GM19023 (cell line): ENCODE measurements around the gene ZCRB1.

Experiments
- ATAC-seq: cut with Tn5 transposase; IDR thresholded peaks from one replicate; pipeline ENCODE4 v1.9.1; 2021; ENCODE audit warnings: mild to moderate bottlenecking, moderate library complexity; ENCODE audit not compliant: unreplicated experiment

ZCRB1 gene

DNA sequence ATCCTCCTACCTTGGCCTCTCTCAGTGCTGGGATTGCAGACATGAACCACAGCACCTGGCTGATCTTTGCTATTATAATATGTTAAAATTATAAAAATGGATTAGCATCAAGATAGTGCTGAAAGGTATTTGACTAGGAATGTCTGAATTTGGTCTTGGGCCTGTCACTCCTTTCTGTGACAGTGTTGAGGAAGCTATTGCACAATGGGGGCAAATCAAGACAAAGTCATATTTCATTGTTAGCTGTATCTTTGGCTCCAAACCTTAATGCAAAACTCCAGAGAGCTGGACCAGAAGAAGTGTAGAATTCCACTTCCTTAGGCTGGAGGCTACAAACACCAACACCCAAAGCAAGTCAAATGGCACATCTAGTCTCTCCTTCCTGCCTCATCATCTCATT lies 42.2 kb downstream of the ZCRB1 start:
- ATAC-seq = no peak

DNA sequence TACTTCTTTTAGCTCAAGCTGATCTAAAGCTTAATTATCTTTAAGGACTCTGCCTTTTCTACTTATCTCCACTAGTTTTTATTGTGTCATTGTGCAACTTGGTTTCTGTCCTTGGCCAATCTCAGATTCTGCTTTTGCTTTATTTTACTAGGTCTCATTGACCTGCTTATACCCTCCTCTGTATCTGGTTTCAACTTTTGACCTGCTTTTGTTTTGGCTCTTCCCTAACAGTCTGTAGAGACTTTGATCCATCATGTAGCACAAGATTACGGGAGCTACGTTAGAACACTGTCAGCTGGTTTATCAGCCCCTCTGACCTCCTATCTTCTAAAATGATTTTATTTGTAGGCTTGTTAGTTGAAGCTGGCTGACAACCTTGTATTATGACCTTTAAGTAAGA lies 43.6 kb downstream of the ZCRB1 start:
- ATAC-seq = no peak

DNA sequence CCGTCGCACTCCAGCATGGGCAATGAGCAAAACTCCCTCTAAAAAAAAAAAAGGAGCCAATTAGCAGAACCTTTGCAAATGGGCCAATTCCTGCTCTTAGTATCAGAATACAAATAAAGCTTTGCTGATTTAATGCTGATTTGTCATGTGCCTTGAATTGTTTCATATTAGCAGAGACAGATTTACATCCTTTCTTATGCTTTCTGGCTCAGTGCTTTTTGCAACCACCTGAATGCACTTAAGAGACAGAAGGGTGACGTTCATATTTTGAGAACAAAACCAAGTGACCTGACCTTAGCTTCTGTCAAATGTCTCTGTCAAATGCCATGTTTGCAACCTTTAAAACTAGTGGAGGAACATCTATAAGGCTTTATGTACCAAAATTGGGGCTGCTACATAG lies 44.0 kb downstream of the ZCRB1 start:
- no peak for ATAC-seq

DNA sequence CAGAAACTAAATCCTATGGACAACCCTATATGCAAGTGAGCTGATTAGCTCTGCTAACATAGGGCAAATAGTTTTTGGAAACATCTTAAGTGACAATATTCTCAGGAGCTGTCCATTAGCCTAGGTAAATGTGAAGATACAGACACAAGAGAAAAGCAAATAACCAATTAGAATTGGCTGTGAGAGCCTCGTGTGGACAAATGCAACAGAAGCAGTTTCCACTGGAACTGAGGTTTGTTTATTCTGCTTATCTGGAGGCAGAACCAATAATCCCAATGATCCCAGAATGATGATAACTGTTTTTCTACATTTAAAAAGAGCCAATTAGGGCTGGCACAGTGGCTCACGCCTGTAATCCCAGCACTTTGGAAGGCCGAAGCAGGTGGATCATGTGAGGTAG lies 44.6 kb downstream of the ZCRB1 start:
- ATAC-seq = no peak

DNA sequence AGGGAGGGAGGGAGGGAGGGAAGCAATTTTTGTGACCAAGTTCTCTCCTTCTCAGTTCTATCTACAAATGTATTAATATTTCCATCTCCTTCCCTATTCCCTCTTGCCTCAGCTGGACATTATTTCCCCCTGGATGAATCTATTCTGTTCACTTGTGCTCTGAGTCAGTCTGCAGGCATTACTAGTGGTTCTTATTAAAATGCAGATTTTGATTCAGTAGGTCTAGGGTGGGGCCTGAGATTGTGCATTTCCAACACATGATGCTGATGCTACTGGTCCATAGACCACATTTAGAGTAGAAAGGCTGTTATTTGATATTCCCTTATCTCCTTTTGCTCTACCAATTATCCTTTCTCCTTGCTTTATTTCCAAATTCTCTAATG lies 47.8 kb downstream of the ZCRB1 start:
- ATAC-seq = no peak

DNA sequence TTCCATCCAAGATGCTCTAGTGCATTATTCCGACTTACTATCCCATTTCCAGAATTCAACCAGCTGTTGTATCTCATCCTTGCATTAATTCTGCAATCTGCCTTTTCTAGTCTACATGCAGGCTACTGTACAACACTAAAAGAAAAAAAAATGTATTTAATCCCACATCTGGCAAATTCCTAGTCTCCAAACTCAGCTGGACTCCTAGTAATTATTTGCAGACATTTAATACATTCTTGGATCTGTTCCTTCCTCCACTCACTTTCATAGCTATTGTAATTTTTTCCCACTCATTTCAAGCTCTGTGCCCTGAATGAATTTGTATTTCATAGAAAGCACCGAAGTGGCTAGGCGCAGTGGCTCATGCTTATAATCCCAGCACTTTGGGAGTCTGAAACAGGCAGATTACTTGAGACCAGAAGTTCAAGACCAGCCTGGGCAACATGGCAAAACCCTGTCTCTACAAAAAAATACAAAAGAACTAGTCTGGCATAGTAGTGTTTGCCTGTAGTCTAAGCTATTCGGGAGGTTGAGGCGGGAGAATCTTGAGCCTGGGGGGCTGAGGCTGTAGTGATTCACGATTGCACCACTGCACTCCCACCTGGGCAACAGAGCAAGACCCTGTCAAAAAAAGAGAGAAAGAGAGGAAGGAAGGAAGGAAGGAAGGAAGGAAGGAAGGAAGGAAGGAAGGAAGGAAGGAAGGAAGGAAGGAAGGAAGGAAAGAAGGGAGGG lies 48.3 kb downstream of the ZCRB1 start:
- ATAC-seq = no peak

DNA sequence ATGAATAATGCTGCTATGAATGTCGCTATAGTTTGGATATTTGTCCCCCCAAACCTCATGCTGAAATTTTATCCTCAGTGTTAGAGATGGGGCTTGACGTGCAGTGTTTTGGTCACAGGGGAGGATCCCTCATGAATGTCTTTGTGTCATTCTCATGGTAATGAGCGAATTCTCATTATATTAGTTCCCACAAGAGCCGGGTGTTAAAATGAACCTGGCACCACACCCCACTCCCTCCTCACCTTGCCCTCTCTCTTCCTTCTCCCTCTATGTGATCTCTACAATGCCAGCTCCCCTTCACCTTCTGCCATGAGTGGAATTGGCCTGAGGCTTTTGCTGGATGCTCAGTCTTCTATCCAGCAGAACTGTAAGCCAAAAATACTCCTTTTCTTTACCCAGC lies 50.4 kb downstream of the ZCRB1 start:
- ATAC-seq = no peak

DNA sequence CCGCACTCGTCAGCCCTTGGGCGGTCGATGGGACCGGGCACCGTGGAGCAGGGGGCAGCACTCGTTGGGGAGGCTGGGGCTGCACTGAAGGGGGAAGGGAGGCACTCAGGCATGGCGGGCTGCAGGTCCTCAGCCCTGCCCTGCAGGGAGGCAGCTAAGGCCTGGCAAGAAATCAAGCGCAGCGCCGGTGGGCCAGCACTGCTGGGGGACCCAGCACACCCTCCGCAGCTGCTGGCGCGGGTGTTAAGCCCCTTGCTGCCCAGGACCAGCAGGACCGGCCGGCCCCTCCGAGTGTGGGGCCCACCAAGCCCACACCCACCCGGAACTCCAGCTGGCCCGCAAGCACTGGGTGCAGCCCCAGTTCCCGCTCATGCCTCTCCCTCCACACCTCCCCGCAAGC lies 52.2 kb downstream of the ZCRB1 start:
- ATAC-seq = no peak

DNA sequence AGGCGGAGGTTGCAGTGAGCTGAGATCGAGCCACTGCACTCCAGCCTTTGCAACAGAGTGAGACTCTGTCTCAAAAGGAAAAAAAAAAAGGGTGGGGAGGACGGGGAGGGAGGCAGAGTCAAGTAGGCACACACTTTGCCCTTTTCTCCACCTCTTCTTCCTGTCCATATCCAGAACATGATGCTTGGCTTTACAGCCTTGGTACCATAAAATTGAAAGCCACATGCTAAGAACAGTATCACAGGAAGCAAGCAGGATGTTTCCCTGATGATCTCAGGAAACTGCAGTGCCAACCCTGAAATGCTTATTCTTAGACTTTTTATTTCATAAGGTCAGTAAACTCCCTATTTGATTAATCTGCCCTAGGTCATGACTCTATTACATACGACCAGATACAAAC lies 55.3 kb downstream of the ZCRB1 start:
- no peak for ATAC-seq

DNA sequence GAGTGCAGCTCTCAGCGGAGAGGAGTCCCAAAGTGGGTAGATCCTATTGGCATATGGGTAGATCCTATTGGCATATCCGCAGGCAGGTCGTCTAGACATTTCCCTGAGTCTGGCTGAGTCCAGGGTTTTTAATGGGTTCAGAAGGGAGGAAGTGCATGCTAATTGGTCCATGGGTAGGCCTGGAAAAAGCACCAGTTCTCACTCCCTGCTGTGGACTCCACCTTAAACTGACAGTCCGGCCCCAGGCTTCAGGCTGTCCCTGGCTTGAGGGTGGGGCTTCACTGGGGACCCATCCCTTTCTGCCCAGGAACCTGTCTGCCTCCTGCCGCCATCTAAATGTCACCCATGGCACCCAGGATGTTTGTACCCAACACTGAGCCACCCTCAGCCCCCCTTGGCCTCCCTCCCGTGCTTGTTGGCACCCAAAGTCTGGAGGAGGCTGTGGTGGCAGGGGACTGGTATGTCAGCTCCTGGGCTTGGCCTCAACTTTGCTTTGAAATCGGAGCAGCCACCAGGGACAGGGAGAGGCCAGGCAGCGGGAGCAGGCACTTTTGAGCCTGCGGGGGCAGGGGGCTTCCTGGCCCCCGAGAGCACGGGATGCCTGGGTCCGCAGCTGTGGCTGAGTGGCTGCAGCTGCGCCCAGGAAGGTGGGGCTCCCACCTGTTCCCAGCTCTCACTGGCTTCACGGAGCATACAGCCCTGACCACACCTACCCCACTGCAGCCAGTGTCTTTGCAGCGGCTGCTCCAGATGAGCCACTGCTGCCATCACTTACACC lies 58.3 kb downstream of the ZCRB1 start:
- ATAC-seq = no peak

DNA sequence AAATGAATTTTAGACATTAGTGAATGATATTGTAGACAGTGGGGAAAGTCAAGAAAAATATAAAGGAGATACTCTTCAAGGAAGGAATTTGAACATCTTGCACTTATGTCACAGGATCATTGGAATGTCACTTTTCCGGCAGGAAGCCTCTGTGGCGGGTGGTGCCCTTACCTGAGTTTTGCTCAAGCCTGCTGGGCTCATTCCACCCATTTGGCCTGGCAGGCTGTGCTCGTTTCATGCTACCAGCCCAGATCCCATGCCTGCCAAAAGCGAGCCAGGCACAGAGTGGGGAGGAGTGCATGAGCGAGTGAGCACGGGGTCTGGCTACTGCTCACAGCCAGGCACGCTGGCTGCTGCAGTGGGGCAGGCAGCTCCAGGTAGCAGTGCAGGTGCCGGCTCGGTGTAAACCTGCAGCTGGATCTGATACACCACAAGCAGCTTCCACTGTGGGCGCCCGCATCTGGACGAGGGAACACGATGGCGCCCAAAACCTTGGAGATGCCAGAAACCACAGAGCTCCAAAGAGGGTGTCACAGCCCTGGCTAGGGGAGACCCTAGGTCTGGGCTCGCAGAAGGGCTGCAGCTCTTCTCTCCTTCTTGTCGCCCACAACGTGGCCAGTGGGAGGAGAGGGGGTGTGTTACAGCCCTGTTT lies 59.2 kb downstream of the ZCRB1 start:
- no peak for ATAC-seq

DNA sequence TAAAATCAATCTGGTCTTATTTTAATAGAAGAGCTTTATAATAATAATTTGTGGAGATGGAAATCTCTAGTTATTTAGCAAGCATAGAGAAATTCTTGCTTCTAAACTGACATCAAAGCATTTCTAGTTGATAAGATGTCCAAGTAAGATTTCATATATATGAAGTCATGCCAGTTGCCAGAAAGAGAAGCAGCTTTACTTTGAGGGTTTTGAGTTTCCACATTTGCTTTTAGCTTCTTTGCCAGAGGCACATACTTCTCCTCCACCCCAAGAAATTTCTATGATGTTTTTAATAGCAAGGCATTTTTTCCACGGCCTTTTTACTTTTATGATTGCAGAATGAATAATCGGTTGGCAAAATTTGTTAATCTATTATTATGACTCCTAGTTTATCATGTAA lies 63.6 kb downstream of the ZCRB1 start:
- ATAC-seq = no peak
